Breast epithelium (tissue), 3 donors: Measurements from ENCODE around the gene CDH24.

ENCODE experiments used
- POLR2AphosphoS5 ChIP-seq, 3 donors: sonication (generic); formaldehyde crosslinking; IDR thresholded peaks; one replicate each; pipeline ENCODE4 v1.6.1; 2017; ENCODE audit warnings: antibody characterized with exemption in 3 of 3
- TF ChIP-seq, protein P1 (sequence below), 3 donors: fragments of 450-650 bp; IDR thresholded peaks; one replicate each; pipeline ENCODE4 v1.5.1; 2016 to 2017; ENCODE audit warnings: antibody characterized with exemption in 3 of 3, mild to moderate bottlenecking in 3 of 3, moderate library complexity in 3 of 3

DNA sequence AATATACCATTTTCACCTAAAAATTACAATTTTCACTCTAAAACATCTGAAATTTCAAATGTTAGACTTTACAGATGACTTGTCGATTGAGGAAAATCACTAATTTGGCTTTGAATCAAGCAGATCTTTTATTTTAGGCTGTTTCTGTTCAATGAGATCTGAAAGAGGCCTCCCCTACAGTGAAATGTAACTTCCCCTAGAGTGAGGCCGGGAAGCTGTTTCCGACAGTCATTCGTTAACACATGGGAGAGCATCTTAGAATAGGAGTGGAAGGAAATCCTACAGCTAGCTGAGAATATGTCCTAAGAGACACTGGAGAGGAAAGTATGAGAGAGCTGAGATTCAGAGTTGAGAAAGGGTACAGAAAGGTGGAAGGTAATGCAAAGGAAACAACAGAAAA lies 41.7 kb downstream of the CDH24 start:
- TF ChIP-seq, protein P1, sequence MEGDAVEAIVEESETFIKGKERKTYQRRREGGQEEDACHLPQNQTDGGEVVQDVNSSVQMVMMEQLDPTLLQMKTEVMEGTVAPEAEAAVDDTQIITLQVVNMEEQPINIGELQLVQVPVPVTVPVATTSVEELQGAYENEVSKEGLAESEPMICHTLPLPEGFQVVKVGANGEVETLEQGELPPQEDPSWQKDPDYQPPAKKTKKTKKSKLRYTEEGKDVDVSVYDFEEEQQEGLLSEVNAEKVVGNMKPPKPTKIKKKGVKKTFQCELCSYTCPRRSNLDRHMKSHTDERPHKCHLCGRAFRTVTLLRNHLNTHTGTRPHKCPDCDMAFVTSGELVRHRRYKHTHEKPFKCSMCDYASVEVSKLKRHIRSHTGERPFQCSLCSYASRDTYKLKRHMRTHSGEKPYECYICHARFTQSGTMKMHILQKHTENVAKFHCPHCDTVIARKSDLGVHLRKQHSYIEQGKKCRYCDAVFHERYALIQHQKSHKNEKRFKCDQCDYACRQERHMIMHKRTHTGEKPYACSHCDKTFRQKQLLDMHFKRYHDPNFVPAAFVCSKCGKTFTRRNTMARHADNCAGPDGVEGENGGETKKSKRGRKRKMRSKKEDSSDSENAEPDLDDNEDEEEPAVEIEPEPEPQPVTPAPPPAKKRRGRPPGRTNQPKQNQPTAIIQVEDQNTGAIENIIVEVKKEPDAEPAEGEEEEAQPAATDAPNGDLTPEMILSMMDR (IDR thresholded peaks at IDR 0.05), result no peak
- no peak for TF ChIP-seq POLR2AphosphoS5 (IDR thresholded peaks at IDR 0.05)
